Neutrophil (primary cell): ENCODE measurements around the gene ATP6V1A.
A peak's percentile ranks its signal among the peaks of the same experiment; 100 is the strongest.

Experiments used
- H3K27ac ChIP-seq: fragments of 200-600 bp; sonication (generic); 2 replicates; pipeline ENCODE4 v1.5.1; 2016; ENCODE audit warnings: mild to moderate bottlenecking, moderate library complexity
- H3K27me3 ChIP-seq: fragments of 200-600 bp; sonication (generic); 2 replicates; pipeline ENCODE4 v1.6.0; 2016; ENCODE audit warnings: mild to moderate bottlenecking
- H3K36me3 ChIP-seq: fragments of 200-600 bp; sonication (generic); 2 replicates; pipeline ENCODE4 v1.5.1; 2017
- H3K4me1 ChIP-seq, 2 experiments: fragments of 200-600 bp in 1 of 2; sonication (generic) in 1 of 2; 1 replicate in 1 of 2; 2 replicates in 1 of 2; pipeline versions ENCODE4 v1.5.1 to v1.6.1; 2013 to 2016; ENCODE audit warnings: low read depth in 1 of 2, low read length in 1 of 2, mild to moderate bottlenecking in 1 of 2, moderate library complexity in 1 of 2; ENCODE audit not compliant: control insufficient read depth in 1 of 2, insufficient read depth in 1 of 2
- H3K4me3 ChIP-seq, 2 experiments: fragments of 200-600 bp in 1 of 2; sonication (generic) in 1 of 2; 1 replicate in 1 of 2; 2 replicates in 1 of 2; pipeline ENCODE4 v1.5.1; 2013 to 2016; ENCODE audit warnings: low read depth in 1 of 2, low read length in 1 of 2, mild to moderate bottlenecking in 1 of 2, moderate library complexity in 1 of 2
- H3K9me3 ChIP-seq: fragments of 200-600 bp; sonication (generic); 2 replicates; pipeline ENCODE4 v1.5.1; 2016
- TF ChIP-seq, protein P1 (sequence below): fragments of 200-600 bp; sonication (generic); IDR thresholded peaks from 2 replicates; pipeline ENCODE4 v1.5.1; 2016; ENCODE audit warnings: antibody characterized with exemption

ATP6V1A gene

GRCh38 chr3:113751141-113751540, 4.3 kb downstream of the ATP6V1A start:
- TF ChIP-seq, protein P1, sequence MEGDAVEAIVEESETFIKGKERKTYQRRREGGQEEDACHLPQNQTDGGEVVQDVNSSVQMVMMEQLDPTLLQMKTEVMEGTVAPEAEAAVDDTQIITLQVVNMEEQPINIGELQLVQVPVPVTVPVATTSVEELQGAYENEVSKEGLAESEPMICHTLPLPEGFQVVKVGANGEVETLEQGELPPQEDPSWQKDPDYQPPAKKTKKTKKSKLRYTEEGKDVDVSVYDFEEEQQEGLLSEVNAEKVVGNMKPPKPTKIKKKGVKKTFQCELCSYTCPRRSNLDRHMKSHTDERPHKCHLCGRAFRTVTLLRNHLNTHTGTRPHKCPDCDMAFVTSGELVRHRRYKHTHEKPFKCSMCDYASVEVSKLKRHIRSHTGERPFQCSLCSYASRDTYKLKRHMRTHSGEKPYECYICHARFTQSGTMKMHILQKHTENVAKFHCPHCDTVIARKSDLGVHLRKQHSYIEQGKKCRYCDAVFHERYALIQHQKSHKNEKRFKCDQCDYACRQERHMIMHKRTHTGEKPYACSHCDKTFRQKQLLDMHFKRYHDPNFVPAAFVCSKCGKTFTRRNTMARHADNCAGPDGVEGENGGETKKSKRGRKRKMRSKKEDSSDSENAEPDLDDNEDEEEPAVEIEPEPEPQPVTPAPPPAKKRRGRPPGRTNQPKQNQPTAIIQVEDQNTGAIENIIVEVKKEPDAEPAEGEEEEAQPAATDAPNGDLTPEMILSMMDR, result no peak
- Histone ChIP-seq H3K27ac (no peak overlapping the region), H3K4me1 (peaks cover 25 to 28% of the 10 kb centered on the region in 2 experiments)

DNA sequence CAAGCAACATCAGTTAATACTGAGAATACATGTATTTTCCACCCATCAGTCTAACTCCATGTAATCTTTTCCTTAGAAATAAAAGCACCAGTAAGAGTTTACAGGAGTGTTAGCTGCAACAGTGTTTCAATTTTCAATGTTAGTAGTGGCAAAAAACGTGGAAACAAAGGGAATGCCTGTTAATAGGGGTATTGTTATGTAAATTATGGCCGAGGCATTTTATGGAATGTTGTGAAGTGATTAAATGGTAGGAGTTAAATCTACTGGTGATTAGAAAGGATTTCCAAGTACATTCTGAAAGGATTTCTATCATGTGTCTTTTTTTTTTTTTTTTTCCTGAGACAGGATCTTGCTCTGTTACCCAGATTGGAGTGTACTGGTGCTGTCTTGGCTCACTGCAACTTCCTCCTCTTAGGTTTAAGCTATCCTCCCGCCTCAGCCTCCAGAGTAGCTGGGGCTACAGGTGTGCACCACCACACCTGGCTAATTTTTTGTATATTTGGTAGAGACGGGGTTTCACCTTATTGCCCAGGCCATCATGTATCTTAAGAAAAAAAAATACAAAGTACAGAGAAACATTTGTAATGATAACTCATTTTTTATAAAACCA, 6.6 kb downstream of the ATP6V1A start:
- Histone ChIP-seq H3K27ac (peak overlapping the region; percentile 27), H3K36me3 (no peaks in the 10 kb centered on the region), H3K4me1 (peaks cover 11 to 17% of the 10 kb centered on the region in 2 experiments), H3K9me3 (no peaks in the 10 kb centered on the region), H3K27me3 (no peaks in the 10 kb centered on the region), H3K4me3 (no peak overlapping the region)
- TF ChIP-seq, protein P1, result no peak

More at GRCh38 chr3:113751141-113751540, 4.3 kb downstream of the ATP6V1A start:
- no peaks in the 10 kb centered on the region for H3K9me3 ChIP-seq
- H3K36me3 ChIP-seq, result no peaks in the 10 kb centered on the region
- no peaks in the 10 kb centered on the region for H3K27me3 ChIP-seq
- no peak overlapping the region for H3K4me3 ChIP-seq

DNA sequence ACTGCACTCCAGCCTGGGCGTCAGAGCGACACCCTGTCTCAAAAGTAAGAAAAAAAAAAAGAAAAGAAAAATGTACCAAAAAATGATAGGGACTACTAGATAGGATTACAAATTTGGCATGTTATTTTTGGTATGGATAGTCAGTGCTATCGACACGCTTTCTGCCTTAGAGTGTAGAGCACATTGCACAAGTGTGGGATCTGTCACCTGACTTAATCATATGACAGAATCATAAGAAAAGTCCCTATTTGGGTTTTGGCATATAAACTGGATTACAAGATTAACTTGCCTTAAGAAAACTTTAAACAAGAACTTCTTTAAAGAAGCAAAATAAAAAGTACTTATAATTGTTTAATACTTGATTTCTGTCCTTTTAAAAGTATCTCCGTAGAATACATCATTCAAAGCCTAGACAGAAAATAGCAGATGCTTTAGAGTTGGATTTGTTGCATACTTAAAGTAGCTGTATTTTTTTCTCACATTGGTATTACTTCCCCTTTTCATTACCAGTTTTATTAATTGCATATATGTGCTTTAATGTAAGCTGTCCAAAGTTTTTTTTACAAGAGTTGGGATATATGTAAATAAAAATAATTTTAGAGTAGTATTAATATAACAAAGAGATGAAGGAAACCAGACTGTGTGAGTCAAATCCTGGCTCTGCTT, 7.8 kb downstream of the ATP6V1A start:
- Histone ChIP-seq H3K27me3 (no peaks in the 10 kb centered on the region), H3K4me3 (no peak overlapping the region), H3K27ac (no peak overlapping the region), H3K4me1 (peaks cover 0 to 6% of the 10 kb centered on the region in 2 experiments), H3K36me3 (no peaks in the 10 kb centered on the region), H3K9me3 (no peaks in the 10 kb centered on the region)
- TF ChIP-seq, protein P1, result no peak

DNA sequence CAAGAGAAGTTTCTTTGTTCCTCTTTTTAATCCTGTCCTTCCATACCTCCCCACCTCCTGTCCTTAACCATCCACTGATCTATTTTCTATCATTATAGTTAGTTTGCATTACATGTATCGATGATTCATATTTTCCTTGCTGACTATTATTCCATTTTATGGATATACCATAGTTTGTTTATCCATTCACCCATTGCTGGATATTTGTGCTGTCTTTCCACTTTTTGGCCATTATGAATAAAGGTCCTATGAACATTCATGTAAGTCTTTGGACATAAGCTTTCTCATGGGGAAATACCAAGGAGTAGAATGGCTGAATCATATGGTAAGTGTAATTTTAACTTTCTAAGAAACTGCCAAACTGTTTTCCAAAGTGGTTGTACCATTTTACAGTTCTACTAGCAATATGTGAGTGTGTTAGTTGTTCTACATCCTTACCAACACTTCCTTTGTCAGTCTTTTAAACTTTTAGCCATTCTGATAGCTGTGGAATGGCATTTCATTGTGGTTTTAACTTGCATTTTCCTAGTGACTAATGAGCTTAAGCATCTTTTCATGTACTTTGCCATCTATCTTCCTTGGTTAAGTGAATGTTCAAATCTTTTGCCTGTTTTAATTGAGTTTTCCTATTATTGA, 11.7 kb downstream of the ATP6V1A start:
- peak overlapping the region; percentile 30 for H3K27ac ChIP-seq
- no peaks in the 10 kb centered on the region for H3K27me3 ChIP-seq
- TF ChIP-seq, protein P1, result no peak
- no peak overlapping the region for H3K4me3 ChIP-seq
- no peaks in the 10 kb centered on the region for H3K4me1 ChIP-seq
- no peaks in the 10 kb centered on the region for H3K9me3 ChIP-seq
- H3K36me3 ChIP-seq, result no peaks in the 10 kb centered on the region

DNA sequence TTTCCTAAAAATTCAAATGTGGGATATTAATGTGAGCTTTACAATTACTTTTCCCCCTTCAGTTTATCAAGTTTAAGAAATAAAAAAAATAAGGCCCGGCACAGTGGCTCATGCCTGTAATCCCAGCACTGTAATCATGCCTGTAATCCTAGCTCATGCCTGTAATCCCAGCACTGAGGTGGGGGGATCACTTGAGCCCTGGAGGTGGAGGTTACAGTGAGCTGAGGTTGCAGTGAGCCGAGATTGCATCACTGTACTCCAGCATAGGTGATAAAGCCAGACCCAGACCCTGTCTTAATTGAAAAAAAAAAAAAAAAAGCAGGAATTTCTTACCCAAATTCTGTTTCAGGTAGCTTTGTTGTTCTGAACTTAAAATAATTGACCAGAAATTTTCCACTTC, 17.9 kb downstream of the ATP6V1A start:
- TF ChIP-seq, protein P1, result no peak
- Histone ChIP-seq H3K4me3 (no peak overlapping the region), H3K9me3 (no peaks in the 10 kb centered on the region), H3K36me3 (peaks cover 6% of the 10 kb centered on the region), H3K27me3 (no peaks in the 10 kb centered on the region), H3K27ac (no peak overlapping the region), H3K4me1 (no peaks in the 10 kb centered on the region)
